Measurements from ENCODE around the gene STXBP4.

GRCh38 chr17:55122114-55122513 is 153.5 kb downstream of the STXBP4 start:
- TF ChIP-seq EZH2 (IDR thresholded peaks at IDR 0.05) = no peak
- no peak for TF ChIP-seq POLR2AphosphoS5 (IDR thresholded peaks at IDR 0.05; ENCODE audit: borderline replicate concordance, low read depth, low read length)
